Measurements from ENCODE around the gene ERCC6L2.

Gene ERCC6L2

GRCh38 chr9:95977371-95977770 lies 101.9 kb downstream of the ERCC6L2 start:
- no peak for DNase-seq

DNA sequence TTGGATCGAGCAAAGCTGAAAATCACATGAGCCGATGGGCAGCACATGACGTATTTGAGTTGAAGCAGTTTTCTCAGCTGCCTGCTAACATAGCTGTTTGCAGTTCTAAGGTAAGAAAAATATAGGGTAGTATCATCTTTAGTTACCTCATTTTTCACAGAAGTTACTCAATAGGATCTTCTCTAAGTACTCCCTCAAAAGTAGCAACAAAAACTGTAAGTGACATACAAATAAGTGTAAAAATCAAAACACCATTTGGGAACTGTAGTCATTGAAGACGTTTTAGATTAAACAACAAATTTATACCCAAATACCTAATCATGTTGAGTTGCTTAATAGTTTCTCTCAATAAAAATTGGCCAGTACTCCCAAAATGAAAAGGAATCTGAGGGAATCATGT lies 102.6 kb downstream of the ERCC6L2 start:
- DNase-seq: no peak

GRCh38 chr9:95979446-95979845 lies 104.0 kb downstream of the ERCC6L2 start:
- DNase-seq: no peak

DNA sequence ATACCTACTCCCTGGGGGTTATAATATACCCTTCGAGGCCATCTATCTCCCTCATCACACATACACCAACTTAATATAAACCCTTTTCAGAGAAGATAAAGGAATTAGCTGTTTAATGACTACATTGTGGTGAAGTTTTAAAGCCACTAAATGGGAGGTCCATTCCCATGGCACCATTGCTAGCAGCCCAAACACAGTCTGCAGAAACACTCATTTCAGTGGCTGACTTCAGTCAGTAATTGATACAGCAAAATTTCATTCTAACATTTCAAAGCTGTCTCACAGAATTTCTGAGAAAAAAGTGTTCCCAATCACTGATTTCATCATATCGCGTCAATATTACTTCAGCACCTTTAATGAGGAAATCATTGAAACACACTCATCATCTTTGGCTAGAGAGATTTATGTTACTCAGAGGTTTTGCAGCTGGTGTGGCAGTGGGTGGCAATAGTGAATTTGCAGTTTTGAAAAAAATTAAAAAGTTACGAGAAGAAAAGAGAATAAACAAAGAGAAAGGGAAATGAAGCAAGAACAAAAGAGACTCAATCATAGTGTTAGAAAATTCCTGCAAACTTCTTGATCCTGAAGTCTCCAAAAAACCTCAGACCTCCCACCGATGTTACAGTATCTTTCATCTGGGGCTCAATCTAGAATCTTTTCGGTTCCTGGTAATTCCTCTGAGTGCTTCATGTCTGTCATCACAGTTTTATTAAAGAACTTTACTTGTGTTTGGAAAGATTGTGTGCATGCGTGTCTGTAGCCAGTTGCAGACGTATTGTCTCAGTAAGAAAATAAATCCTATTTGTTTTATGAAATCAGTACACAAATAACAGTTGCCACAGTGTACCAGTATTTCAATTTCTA lies 105.0 kb downstream of the ERCC6L2 start:
- peak in 1 of 51 donors; percentile 9 for DNase-seq

- DNase-seq: peak in 1 of 51 donors; percentile 60
Measured at GRCh38 chr9:95981761-95982390, 106.4 kb downstream of the ERCC6L2 start.

DNA sequence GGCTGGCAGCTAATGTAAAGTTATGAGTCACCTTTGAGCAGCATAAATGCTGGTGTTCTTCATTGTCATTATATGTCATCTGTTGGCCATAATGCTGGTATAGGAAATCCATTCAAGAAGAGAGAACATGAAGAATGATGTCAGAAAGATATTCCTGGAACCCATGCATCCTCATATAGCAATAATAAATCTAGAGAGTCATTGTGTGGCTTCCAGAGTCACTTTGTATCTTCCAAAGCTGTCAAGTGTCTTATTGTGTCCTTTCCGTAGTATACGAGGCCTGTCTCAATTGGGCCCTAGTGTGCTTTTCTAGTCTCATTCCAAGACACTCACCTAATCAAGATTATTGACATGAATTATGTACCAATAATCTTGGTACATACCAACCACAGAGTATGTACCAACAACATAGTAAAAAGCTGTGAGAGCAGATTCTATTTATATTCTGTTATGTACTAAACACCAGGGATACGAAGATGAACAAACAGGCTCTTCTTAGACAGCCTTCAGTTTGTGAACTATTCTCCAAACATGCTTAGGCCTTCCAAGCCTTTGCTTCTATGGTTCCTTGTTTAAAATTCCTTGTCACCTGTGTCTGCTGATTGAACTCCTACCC lies 110.1 kb downstream of the ERCC6L2 start:
- no peak for DNase-seq

GRCh38 chr9:95989297-95989696 lies 113.8 kb downstream of the ERCC6L2 start:
- no peak for DNase-seq

GRCh38 chr9:95991326-95991725 lies 115.8 kb downstream of the ERCC6L2 start:
- no peak for DNase-seq

- no peak for DNase-seq
Measured at GRCh38 chr9:95992536-95992935, 117.0 kb downstream of the ERCC6L2 start.

- no peak for DNase-seq
Measured at GRCh38 chr9:95993337-95993736, 117.8 kb downstream of the ERCC6L2 start.

- DNase-seq: no peak
Measured at GRCh38 chr9:95999390-95999789, 123.9 kb downstream of the ERCC6L2 start.

- DNase-seq: no peak
Measured at GRCh38 chr9:96004379-96004778, 128.9 kb downstream of the ERCC6L2 start.

DNA sequence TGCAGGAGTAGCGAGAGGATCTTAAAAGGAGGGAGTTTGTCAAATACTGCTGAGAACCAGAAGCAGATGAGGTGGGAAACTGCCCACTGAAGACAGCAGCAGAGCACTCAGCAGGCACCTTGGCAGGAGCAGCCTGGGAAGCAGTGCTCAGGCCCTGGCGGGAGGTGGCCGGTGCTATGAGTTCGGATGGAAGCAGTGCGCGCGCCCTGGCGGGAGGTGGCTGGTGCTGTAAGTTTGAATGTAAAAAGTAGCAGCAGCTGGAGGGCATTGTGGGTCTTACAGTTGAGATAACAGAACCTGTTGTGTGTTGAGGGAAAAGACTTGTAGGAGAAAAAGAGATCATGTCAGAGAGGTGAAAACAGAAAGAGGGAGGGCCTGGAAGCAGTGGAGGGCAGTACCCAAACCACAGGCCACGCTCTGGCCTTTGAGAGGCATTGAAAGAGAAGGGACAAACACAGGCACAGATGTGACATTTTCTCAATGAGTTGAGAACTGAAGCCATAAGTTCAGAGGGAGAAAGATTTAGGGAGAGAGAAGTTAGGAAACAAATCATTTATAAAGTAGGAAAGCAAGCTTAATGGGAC lies 130.9 kb downstream of the ERCC6L2 start:
- DNase-seq: no peak

GRCh38 chr9:96006961-96007360 lies 131.5 kb downstream of the ERCC6L2 start:
- no peak for DNase-seq

GRCh38 chr9:96008502-96009222 lies 133.2 kb downstream of the ERCC6L2 start:
- DNase-seq: no peak

DNA sequence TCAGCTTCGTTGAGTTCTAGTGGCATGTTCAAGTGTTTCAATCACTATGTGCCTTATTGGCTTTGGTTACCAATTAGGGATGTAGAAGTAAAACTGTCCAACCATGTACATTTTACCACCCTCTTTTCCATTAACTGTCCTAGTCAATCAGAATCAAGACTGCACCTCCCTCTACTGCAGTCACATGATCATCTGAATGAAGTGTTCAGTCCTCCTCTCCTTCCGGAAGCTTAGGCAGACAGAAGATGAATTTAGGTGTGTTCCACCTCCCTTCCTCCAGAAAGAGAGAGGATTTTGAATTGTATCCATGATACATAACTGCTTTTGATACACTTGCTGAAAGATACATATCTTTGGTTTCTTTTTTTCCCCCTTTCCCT lies 133.7 kb downstream of the ERCC6L2 start:
- no peak for DNase-seq

DNA sequence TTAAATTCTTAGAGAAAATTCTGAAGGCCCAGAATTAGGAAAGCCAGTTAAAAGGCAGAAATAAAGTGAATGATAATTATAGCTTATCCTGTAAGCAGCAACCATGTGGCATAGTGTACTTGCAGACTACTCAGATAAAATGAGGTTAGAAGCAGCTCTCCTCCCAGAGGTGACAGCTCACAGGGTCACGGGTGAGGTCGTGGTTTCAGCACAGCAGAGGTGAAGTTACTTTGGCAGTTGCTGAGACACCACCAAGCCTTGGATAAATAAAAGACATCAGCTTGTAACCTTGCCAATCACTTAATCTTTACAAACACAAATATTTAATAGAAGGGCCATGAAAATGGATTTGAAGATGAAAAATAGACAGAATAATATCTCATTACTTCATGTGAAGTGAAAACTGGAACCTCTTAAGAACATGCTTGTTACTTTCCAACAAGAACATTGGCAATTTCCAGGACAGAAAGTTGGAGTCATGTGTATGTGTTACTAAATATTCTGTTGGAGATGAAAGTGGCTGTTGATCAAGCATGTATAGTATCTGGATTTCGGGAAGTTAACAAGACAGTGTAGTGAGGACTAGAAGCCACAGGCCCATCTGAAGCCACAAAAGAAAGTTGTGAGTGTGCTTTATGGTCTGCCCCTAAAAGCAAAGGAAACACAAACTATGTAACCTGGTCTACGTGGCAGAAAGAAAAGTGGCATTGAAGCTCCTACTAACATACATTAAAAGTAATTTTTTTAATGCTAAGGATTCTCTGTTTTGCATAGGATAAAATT lies 134.4 kb downstream of the ERCC6L2 start:
- no peak for DNase-seq

DNA sequence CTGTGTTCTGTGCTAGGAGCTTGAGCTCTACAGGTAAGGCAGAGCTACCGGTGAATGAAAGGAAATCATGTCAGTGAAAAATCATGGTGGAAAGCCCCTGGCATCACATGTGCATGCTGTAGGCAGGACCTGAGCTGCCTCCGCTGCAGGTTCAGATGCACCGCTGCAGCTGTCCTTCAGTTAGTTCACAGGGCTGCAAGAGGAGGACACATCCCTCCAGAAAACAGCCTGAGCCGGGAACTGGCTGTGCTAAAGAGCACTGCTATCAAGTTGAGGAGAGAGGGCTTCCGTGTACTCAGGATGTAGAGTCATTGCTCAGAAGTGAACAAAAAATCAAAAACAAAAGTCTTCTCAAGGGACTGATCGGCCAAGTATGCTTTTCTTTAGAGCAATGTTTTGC lies 138.6 kb downstream of the ERCC6L2 start:
- DNase-seq: no peak

- DNase-seq: no peak
Measured at GRCh38 chr9:96015876-96016686, 140.6 kb downstream of the ERCC6L2 start.
